Suppressor macrophage treated with lipopolysaccharide for 4 hours (primary cell): ENCODE data around the gene PPP1R12A.
A peak's percentile ranks its signal among the peaks of the same experiment; 100 is the strongest.
"Not testable (repeated sequence)": the region's sequence is repeated elsewhere in the genome, so short reads cannot be mapped to it uniquely, and the experiment has no call there.

Experiments used
- DNase-seq: peaks from one replicate; pipeline ENCODE4 v3.0.0-alpha.2; 2020

Gene PPP1R12A

DNA sequence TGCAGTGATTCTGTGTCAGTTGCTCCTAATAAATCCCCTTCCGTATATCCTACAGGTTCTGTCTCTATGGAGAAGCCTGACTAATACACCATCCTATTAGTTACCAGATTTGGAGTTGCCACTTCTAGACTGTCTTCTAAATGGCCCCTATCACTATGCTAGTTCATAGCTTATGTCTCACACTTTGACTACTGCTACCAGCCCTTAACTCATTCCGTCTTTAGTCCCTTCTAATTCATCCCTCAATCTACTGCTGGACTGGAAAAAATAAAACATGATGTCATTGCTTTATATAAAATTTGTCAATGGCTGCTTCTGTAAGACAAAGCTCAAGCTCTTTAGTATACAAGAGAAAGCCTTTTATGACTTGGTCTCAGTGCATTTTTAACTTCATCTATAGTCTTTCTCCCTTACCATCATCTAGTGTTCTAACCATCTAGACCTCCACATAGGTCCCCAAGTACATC is 99.5 kb downstream of the PPP1R12A start:
- no peak for DNase-seq

DNA sequence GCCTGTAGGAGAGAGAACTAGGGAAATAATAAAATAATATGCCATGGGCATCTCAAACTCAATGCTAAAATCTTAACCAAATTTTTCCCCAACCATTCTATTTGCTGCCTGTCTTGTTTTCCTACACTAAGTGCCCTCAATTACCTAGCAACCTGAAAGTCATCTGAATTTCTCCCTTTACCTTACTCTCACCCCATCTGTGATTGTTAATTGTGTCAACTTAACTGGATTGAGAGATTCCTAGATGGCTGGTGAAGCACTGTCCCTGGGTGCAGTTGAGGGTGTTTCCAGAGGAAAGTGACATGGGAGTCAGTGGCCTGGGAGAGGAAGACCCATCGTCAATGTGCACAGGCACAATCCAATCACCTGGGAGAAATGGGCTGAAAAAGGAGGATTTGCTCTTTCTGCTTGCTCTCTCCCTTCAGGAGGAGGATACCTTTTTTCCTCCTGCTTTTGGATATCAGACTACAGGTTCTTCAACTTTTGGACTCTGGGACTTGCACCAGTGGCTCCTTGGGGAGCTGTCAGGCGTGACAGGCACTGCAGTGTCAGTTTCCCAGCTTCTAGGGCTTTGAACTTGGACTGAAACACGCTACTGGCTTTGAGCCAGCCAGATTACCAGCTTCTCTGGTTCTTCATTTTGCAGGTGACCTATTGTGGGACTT is 100.1 kb downstream of the PPP1R12A start:
- no peak for DNase-seq

DNA sequence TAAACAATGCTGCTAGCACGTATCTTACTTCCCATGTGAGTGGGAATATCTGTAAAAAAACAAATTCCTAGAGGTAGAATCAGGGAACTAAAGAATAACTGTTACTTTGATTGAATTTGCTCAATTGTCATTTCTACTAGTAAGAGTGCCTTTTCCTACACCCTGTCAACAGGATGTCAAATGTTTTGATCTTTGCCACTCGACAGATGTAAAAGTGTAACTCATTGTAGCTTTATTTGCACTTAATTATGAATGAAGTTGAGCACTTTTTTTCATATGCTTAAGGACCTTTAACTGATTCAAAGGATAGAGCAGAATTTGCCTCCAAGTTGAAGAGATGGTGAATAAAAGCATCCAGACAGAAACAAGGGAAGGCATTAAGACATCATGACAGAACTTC is 104.5 kb downstream of the PPP1R12A start:
- DNase-seq = no peak

DNA sequence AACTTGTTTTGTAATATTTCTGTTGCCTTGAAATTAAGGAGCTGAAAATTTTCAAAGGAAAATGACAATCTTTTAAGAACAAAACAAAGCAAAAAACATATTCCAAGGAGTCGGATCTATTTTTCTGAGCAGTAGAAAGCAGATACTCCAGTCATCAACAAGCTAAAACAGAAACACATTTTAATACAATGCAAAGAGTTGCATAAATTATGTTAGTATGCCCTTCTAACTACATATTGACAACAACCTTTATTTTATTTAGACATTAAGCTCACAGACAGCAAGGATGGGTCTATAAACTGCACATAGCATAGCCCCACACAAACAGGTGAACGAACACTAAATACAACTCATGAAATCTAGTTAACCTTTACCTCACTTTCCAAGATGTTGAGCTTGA is 106.0 kb downstream of the PPP1R12A start:
- DNase-seq = no peak

DNA sequence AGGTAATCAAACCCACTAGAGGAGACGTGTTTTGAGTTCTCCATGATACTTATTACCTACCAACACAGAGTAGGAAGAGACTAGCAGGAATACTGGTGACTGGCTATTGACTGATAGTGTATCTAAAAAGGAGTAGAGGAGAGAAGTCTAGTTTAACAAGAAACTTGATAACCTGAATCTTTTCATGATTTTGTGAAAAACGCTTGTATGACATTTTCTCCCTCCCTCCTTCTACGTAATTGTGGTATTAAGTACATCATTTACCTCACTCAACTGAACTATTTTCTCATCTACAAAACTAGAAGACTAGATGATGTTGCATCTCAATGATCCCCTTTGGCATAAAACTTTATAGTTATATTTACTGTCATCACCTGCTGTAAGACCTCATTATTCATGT is 107.4 kb downstream of the PPP1R12A start:
- DNase-seq = no peak

DNA sequence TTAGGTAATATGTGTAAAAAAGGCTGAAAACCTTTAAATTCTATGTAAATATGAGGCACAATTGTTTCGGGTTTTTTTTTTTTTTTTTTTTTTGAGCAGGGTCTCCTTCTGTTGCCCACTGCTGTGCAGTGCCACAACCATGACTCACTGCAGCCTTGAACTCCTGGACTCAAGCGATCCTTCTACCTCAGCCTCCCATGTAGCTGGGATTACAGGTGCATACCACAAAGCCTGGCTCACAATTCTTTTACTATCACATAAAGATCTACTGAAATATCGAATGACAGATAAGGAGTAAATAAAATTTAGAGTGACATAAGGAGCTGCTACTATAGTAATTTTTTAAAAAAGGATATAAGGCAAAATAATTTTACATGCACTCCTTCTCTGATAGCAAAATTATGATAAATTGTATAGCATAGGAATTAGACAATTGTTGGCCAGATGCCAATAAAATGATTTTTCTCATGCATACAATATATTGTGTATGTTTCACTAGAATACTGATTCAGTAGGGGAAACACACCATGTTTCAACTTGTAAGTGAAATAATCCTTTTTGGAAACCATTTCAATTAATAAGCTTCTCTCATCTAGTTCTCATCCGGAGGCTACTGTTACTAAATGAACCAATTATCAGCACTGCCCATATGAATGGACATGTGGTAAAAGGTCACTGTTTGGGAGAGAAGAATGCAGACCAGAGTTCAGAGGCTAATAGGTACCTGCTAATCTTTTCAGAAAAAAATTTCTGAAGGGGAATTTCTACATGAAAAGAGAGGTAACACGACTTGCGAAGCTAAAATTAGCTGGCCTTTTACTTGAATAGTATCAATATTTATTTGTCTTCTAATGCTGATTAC is 108.4 kb downstream of the PPP1R12A start:
- DNase-seq = no peak

DNA sequence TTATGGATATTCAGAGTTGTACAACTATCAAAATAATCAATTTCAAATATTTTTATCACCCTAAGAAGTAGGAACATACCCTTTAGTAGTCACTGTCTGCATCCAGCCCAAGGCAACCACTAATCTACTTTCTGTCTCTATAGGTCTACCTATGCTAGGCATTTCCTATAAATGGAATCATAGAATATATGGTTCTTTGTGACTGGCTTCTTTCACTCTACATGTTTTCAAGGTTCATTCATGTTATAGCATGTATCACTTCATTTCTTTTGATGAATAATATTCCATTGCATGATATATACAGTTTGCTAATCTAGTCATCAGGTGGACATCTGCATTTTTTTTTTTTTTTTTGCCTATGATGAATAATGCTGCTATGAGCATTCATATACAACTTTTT is 112.4 kb downstream of the PPP1R12A start:
- no peak for DNase-seq

DNA sequence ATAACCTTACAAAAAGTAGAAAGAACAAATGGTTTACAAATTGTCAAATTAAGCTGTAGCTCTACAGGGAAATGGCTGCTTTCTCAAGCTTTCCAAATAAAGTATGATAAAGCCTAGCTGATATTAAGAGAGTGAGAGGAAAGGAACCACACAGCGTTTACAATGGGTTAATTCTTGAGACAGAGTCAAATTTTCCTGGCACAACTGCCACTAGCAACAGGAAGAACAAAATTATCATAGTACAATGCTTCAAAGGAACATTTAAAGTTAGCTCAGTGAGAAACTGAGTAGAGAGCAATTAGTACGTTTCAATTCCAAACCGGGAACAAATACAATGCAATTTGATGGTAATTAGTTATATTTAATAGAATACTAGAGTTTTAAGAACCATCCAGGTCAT is 116.0 kb downstream of the PPP1R12A start:
- DNase-seq = no peak

DNA sequence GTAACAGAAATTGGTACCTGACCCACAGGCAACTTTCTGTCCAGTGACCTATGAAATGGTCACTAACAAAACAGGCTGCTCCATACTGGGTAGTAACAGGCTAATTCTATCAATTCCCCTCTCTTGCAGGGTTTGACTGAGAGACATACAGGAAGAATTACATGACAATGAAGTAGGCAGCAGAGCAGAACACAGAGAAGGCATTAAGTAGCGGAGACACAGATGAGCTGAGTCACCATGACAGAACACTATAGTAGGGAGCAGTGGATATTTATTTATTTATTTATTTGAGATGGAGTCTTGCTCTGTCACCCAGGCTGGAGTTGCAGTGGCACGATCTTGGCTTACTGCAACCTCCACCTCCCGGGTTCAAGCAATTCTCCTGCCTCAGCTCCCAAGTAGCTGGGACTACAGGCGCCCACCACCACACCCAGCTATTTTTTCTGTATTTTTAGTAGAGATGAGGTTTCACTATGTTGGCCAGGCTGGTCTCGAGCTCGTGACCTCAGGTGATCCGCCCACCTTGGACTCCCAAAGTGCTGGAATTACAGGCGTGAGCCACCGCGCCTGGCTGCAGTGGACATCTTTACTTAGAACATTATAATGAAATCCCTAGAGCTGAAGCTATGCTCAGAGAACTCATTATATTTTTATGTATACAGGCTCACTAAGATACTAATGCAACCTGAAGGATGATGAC is 150.4 kb downstream of the PPP1R12A start:
- DNase-seq = not testable (repeated sequence)

DNA sequence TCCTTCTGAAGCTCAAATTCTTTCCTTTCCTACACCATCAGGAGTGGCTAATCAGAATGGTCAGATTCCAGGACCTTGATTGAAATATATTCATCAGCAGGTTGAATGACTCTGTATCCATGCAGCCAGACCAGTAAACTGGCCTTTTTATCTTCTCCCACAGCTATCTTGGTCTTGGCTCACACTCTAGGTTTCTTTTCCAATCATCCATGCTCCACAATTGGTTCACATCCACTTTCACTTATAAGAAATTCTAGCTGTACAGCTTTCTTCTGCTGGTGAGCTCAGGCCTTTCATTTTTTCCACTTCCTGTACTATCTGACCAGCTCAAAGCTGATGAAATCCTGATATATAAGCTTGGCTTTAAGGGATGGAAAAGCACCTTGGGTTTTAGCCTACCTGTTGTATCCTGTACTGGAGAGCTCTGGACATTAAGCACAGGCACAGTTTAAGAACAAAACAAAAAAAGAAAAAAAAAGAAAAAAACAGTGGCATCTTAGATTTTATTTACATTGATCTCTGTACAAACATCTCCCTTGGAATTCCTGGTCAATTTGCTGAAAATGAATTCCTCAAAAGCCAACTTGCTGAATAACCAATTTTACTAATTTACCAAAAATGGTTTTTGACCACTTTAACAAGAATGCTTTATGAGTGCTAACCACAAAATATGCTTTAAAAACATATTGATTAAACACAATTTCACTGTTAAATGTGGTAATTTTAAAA is 152.6 kb downstream of the PPP1R12A start:
- peak; percentile 27 for DNase-seq

DNA sequence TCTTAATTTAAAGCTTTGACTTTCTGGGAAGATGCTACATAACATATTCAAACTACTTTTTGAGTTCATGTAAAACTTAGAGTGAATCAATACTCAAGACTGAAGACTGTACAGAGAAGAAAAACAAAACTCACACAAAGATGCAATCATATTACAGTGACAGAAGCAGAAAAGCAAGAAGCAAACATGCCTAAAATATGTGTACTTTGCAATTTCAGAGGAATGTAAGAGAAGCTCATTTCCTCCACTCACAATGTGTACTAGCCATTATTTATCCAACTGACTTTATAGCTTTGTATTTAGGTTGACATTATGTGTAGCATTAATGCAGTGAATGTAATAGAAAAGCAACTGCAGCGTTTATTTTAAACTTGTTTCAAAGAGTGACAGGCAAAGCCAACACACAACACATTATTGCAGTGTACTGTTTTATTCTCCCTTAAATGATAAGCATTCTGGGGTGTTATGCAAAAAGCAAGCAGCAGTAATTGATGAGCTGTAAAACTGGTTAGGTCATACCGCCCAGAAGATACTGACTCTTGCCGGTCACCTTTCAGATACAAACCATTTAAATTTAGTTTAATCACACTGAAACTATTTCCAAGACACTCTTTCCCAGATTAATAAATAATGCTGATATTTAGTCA is 156.0 kb downstream of the PPP1R12A start:
- DNase-seq = no peak

DNA sequence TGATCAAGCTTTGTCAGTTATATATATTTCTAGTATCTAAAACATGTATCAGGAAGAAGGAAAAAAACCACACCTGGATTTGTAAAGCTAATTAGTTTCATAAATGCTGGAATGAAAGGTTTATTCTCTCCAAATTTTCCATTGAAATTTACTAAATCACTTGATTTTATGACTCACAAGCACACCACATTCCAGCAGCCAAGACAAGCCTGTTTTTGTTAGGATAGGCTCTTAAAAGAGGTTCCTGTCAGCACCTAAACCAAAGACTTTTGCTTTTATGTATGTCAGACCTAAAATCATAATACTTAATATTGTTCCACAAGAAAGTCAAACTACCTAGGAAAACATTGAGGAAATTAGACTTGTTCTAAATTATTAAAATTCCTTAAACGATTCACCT is 158.8 kb downstream of the PPP1R12A start:
- no peak for DNase-seq

DNA sequence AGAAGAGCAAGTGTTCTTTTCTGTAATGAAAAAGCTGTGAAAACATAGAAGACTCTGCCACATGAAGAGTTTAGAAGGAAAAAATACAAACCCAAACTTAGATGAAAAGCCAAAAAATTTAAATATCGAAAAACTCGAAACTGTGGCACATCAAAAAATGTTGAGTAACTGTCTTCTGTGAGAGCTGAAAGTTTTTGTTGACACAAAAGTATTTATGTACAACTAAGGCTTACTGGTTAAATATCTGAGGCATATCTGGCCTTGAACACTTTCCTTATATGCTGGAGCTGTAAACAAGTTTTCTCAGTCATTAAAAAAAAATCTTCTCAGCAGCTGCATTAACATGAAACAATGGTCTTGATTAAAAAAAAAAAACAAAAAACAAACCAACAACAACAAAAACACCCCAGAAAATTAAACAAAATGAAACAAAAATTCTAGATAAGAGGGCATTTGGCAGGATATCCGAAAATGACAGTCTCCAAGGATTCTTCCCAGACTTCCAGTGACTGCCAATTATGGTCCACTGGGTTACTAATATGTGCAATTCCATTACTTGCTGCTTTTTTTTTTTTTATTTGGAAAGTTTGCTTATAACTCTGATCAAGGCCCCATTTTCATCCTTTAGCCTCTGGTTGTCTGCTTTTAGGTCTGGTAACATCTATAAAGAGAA is 159.4 kb downstream of the PPP1R12A start:
- no peak for DNase-seq

DNA sequence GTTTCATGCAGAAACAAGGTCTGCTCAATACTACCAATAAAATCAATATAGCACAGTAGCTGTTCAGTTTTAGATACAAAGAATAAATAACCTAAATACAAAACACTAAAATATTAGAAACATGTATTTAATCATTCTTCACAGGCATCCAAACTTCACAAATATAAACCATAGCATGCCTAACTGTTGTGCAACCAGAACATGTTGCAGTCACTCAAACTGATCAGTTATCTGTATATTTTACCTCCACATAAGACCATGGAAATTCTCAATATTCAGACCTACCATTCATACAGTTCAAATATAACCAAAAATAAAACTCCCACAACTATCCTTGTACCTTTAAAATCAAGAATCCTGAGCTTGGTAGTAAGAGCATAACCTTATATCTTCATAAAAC is 161.0 kb downstream of the PPP1R12A start:
- no peak for DNase-seq

DNA sequence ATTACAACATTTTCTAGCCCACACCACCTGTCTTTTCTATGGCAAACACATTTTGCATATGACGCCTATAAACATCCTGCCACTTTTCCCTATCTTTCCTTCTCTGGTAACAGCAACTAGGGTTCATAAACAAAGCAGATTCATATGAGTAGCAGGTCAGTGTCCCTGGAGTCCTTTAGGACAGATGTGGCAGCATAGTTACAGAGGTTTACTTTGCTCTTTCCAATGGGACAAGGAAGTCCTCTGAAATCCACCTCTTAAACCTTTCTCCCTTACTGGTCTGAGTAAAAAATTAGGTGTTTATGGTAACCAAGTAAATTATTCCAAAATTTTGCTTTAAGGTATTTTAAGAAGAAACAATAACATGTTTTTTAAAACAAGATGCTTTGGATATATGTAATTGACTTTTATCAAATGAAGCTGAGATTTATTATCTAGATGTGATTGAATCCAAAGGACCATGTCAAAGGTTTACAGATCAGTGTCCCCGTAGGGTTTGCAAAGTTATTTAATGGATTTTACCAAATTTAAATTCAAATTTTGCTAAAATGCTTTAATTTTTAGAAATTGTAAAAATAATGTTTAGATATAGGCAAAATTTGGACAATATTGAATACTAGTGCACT is 164.9 kb downstream of the PPP1R12A start:
- no peak for DNase-seq

DNA sequence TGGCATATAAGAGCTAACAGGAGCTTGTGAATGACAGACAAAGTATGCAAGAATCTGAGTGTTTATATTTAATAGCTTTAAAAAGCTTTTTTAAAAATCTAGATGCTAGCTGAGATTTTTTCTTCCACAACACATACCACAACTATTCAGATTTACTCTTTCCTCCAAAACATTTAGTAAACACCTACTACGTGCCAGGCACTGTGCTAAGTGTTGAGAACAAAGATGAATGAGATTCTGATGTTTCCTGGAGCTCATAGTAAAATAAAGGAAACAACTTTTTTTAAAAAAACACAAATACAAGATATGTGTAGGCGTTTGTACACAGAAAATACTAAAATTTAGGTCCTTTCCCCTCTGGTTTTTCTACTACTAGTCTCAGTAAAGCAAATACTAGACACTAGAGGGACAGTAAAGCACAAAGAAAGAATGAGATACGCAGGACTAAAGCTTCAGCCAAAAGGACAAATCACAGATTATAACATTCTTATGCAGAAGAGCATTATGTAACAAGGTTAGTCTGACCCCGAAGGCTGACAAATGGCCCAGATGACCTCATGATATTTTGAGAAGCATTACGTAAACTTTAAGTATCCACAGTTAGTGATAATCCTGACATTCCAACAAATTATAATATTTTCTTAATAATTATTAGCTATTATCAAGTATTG is 165.6 kb downstream of the PPP1R12A start:
- DNase-seq = peak; percentile 5

DNA sequence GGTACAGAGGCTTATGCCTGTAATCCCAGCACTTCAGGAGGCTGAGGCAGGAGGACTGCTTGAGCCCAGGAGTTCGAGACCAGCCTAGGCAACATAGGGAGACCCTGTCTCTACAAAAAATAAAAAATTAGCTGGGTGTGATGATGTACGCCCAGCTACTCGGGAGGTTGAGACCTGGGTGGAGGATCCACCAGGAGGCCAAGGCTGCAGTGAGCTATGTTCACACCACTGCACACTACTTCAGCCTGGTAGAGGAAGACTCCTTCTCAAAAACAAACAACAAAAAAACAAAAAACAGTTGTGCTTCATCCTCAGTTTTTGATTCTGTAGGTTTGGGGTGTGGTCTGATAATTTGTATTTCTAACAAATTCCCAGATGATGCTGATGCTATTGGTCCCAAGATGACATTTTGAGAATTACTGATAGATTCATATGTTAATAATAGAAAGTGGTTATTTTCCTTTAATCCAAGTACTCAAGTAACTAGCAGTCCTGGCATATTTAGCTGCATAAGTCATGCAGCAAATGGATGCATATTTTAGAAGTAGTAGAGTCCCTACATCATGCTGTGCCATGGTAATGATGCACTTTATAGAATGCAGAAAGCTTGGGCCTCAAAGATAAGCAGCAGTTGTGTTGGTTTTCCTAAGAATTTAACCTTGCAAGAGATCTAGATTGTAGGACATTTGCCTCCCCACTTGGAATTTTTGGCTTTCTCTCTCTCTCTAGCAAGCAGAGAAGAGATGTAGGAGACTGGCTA is 168.0 kb downstream of the PPP1R12A start:
- no peak for DNase-seq

DNA sequence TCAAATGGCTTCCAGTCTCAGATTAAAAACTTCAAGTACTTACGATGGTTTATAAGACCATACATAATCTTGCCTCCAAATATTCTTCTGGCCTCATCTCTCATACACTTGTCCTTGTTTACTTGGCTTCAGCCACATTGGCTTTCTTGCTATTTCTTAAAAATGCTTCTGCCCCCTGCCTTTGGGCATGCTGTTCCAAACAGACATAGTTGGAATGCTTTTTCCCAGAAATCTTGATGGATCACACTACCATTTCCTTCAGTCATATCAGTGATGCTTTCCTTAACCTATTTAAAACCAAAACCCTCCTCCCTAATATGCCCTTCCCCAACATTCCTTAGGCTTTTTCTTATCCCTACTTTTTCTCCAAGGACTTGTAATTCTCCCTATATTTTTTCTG is 169.7 kb downstream of the PPP1R12A start:
- DNase-seq = no peak

DNA sequence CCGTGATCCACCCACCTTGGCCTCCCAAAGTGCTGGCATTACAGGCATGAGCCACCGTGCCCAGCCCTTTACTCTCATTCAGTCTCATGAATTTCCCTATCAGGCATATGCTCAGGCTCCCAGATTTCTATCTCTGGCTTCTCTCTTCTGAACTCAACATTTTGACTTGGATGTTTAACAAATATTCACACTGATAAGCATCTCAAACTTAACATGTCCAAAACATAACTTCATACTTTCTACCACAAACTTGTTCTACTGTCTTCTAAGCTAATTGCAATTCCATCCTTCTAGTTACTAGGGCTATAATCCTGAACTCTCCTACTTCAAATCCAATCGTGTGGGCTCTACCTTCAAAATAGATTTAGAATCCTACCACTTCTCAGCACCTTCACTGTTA is 170.3 kb downstream of the PPP1R12A start:
- DNase-seq = no peak
